Transverse colon (tissue), 4 donors: Measurements from ENCODE around the gene HOXB1.

Source experiments
- POLR2A ChIP-seq: fragments of 450-650 bp; IDR thresholded peaks from one replicate; pipeline ENCODE4 v1.6.1; 2016; ENCODE audit warnings: antibody characterized with exemption, mild to moderate bottlenecking, moderate library complexity
- POLR2AphosphoS5 ChIP-seq, 3 donors: sonication (generic); formaldehyde crosslinking; IDR thresholded peaks; one replicate each; pipeline ENCODE4 v1.6.1; 2016; ENCODE audit warnings: antibody characterized with exemption in 3 of 3
- TF ChIP-seq, protein P1 (sequence below), 5 experiments: fragments of 200-600 bp in 3 of 5; fragments of 450-650 bp in 2 of 5; sonication (generic) in 3 of 5; IDR thresholded peaks; 1 replicate in 2 of 5; 2 replicates in 3 of 5; pipeline ENCODE4 v1.5.1; 2016 to 2017; ENCODE audit warnings: antibody characterized with exemption in 5 of 5, inconsistent platforms in 3 of 5, mild to moderate bottlenecking in 2 of 5, moderate library complexity in 1 of 5

DNA sequence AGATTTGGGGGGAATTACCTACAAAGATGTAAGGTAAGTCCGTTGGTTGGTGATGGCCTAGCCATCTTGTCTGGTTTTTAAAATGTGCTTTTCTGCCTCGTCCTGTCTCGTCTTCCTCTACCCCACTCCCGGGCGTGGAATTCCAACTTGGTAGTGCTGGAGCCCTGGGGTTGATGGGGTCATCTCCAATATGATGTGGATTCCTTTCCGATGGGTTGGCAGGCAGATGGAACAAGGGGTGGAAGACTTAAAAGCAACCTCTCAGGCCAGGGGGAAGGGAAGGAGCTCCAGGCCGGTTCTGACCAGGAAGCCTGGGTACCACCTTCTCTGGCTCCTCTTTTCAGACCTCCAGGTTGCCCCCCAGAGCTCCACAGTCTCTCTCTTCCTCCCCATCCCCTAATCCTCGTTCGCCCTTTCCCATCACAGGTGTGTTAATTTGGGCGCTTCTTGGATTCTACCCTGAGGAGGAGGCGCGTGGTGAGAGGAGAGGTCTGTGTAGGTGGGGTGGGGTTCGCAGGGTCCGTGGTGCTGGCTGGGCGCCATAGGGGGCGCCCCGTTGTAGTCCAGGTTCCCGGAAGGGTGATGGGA is 19.2 kb upstream of the HOXB1 start:
- no peak for TF ChIP-seq POLR2A
- TF ChIP-seq, protein P1, sequence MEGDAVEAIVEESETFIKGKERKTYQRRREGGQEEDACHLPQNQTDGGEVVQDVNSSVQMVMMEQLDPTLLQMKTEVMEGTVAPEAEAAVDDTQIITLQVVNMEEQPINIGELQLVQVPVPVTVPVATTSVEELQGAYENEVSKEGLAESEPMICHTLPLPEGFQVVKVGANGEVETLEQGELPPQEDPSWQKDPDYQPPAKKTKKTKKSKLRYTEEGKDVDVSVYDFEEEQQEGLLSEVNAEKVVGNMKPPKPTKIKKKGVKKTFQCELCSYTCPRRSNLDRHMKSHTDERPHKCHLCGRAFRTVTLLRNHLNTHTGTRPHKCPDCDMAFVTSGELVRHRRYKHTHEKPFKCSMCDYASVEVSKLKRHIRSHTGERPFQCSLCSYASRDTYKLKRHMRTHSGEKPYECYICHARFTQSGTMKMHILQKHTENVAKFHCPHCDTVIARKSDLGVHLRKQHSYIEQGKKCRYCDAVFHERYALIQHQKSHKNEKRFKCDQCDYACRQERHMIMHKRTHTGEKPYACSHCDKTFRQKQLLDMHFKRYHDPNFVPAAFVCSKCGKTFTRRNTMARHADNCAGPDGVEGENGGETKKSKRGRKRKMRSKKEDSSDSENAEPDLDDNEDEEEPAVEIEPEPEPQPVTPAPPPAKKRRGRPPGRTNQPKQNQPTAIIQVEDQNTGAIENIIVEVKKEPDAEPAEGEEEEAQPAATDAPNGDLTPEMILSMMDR (IDR thresholded peaks at IDR 0.05), result no peak
- TF ChIP-seq POLR2AphosphoS5 (IDR thresholded peaks at IDR 0.05), result no peak
